HUES48 (cell line): ENCODE data around the gene CPNE1.

ENCODE experiments used
- H3K27ac ChIP-seq: one replicate; pipeline ENCODE4 v1.7.0; 2013; ENCODE audit warnings: low read depth, low read length, inconsistent platforms
- H3K27me3 ChIP-seq: 2 replicates; pipeline ENCODE4 v1.6.1; 2013; ENCODE audit warnings: mild to moderate bottlenecking, low read length; ENCODE audit not compliant: control insufficient read depth, insufficient read depth
- H3K36me3 ChIP-seq: 2 replicates; pipeline ENCODE4 v1.6.1; 2013; ENCODE audit warnings: low read length; ENCODE audit not compliant: control insufficient read depth, insufficient read depth
- H3K4me1 ChIP-seq: 2 replicates; pipeline ENCODE4 v1.6.1; 2013; ENCODE audit warnings: mild to moderate bottlenecking, low read length; ENCODE audit not compliant: control insufficient read depth, insufficient read depth
- H3K4me3 ChIP-seq: 2 replicates; pipeline ENCODE4 v1.5.1; 2013; ENCODE audit warnings: mild to moderate bottlenecking, low read depth, low read length
- H3K9ac ChIP-seq: 2 replicates; pipeline ENCODE4 v1.6.1; 2013; ENCODE audit warnings: mild to moderate bottlenecking, low read depth, low read length, moderate library complexity
- H3K9me3 ChIP-seq: 2 replicates; pipeline ENCODE4 v1.6.1; 2013; ENCODE audit warnings: low read length; ENCODE audit not compliant: control insufficient read depth, insufficient read depth

The CPNE1 gene

DNA sequence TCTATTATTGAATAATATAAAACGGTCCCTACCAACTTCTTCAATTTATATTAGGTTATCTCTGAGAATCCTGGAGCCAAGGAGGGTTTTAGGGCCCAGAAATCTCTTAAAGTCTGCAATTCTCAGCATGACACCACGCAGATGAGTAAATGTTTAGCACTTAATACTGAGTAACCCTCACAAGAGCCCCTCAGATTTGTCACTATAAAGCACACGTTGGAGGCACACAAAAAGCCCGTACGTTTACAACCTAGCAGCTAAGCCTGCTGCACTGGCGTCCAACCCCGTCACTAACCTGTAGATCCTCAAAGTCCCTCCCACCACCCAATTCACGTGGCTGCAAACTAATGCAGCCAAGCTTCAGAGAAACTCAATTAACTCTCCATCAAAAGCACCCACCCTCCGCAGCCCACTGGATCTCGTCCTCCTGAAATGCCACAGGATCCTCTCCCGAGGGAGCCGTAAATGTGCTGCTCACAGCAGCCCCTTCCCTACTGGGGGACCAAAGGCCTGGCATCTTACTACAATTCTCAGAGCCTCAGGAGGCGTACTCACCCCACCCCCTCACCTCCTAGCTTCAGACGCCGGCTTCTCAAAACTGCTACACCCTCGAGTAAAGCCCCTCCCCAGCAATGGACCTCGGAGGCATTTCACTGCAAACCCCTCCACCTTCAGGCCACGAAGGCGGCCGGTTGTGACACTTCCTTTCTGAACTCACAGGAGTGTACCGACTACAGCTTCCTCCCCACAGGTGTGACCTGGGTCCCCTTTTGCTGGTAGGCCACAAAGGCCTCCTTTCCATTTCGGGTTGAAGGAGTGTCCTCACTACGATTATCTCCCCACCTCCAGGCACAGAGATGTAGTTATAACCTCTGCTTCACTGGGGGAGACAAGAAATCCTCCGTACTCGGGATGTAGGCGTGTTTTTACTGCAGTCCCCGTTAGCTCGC lies 909 bp downstream of the CPNE1 start:
- Histone ChIP-seq H3K36me3 (peaks cover 7% of the 10 kb centered on the region), H3K9me3 (no peaks in the 10 kb centered on the region), H3K27ac (peak overlapping the region; percentile 95), H3K4me3 (peak overlapping the region; percentile 81), H3K27me3 (no peaks in the 10 kb centered on the region), H3K4me1 (peaks cover 31% of the 10 kb centered on the region), H3K9ac (peak overlapping the region; percentile 96)

GRCh38 chr20:35662551-35662950 lies 2.1 kb downstream of the CPNE1 start:
- H3K9ac ChIP-seq = no peak overlapping the region
- H3K4me1 ChIP-seq = peaks cover 31% of the 10 kb centered on the region
- peak overlapping the region; percentile 81 for H3K4me3 ChIP-seq
- H3K27me3 ChIP-seq = no peaks in the 10 kb centered on the region
- H3K9me3 ChIP-seq = no peaks in the 10 kb centered on the region
- no peaks in the 10 kb centered on the region for H3K36me3 ChIP-seq
- H3K27ac ChIP-seq = no peak overlapping the region

DNA sequence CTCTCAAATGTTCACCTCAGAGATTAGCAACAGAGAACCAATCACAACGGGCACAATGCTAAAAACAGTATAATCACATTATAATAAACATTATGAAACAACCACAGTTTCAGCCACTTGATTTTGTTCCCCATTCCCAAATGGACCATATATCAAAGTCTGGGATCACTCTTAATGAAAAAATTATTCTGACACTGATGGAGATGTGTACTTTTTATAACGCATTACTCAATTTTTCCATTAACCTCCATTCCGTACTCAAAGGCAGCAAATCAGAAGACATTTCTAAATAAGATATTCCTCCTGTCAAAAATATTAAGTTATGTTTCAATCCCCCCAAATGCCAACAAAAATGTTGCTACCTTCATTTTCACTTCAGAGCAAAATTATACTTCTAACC lies 2.8 kb downstream of the CPNE1 start:
- Histone ChIP-seq H3K4me3 (peak overlapping the region; percentile 81), H3K27me3 (no peaks in the 10 kb centered on the region), H3K27ac (no peak overlapping the region), H3K36me3 (no peaks in the 10 kb centered on the region; the same call in 1 of the 2 replicates), H3K4me1 (peaks cover 31% of the 10 kb centered on the region), H3K9ac (no peak overlapping the region), H3K9me3 (no peaks in the 10 kb centered on the region)

DNA sequence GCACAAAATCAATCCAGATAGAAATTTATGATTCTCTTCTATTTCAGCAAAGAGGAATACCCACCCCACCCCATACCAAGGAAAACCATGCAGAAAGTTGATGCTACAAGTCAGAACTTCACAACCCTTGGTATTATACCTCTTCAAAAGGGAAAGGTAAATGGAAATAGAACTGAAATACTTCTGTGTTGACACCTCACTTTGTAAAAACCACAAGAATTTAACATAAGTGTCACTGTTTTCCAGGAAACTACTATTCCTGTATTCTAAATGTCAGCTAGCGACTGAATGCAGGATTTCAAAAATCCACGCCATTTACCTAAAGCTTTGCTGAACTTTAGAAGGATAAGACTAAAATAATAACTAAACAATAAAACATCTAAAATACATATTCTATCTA lies 3.6 kb downstream of the CPNE1 start:
- Histone ChIP-seq H3K27ac (no peak overlapping the region), H3K27me3 (no peaks in the 10 kb centered on the region), H3K9me3 (no peaks in the 10 kb centered on the region), H3K36me3 (no peaks in the 10 kb centered on the region; the same call in 1 of the 2 replicates), H3K9ac (no peak overlapping the region), H3K4me1 (peaks cover 31% of the 10 kb centered on the region), H3K4me3 (peak overlapping the region; percentile 81)

DNA sequence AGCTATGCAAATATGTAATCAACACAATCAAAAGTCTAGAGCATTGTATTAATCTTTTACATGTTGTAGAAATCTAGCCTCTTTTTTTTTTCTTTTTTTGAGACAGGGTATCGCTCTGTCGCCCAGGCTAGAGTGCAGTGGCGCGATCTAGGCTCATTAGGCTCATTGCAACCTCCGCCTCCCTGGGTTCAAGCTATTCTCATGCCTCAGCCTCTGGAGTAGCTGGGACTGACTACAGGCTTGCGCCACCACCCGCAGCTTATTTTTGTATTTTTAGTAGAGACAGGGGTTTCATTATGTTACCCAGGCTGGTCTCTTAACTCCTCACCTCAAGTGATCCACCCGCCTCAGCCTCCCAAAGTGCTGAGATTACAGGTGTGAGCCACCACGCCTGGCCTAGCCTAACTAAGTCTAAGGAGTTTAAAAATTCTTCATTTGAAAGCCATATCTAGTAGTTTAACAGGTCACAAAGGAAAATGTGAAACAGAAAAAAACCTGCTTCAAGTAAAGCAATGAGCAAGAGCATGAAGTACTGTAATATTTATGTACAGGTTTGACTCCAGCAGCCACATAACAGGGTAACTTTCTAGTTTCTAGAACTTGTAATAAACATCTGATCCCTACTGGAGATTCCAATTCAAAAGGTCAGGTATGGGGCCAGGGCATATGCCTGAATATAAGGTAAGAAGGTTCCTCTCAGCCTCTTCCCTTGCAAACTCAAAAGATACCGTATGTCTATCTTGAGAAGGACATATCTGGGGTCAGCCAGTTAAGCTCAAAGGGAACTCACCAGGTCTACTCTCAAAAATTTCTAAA lies 4.4 kb downstream of the CPNE1 start:
- H3K4me3 ChIP-seq = 0 out of 2 replicates have a peak overlapping the region, but pooled peaks have one; percentile 7

GRCh38 chr20:35657271-35657670 lies 7.4 kb downstream of the CPNE1 start:
- no peak overlapping the region for H3K9ac ChIP-seq
- no peak overlapping the region for H3K4me3 ChIP-seq
- H3K27me3 ChIP-seq = no peaks in the 10 kb centered on the region
- H3K27ac ChIP-seq = no peak overlapping the region
- H3K9me3 ChIP-seq = no peaks in the 10 kb centered on the region
- H3K4me1 ChIP-seq = peaks cover 24% of the 10 kb centered on the region
- peaks cover 33% of the 10 kb centered on the region for H3K36me3 ChIP-seq

More for the DNA sequence above, 4.4 kb downstream of the CPNE1 start:
- Histone ChIP-seq H3K27ac (no peak overlapping the region), H3K9ac (no peak overlapping the region), H3K9me3 (no peaks in the 10 kb centered on the region), H3K4me1 (peaks cover 31% of the 10 kb centered on the region), H3K27me3 (no peaks in the 10 kb centered on the region), H3K36me3 (peaks cover 5% of the 10 kb centered on the region)

GRCh38 chr20:35654415-35654814 lies 10.3 kb downstream of the CPNE1 start:
- Histone ChIP-seq H3K9me3 (no peaks in the 10 kb centered on the region), H3K4me1 (no peaks in the 10 kb centered on the region; the same call in 1 of the 2 replicates), H3K9ac (no peak overlapping the region), H3K4me3 (no peak overlapping the region), H3K27ac (no peak overlapping the region), H3K27me3 (no peaks in the 10 kb centered on the region), H3K36me3 (peaks cover 52% of the 10 kb centered on the region)

- H3K9ac ChIP-seq = no peak overlapping the region
- H3K4me3 ChIP-seq = no peak overlapping the region
- H3K27me3 ChIP-seq = no peaks in the 10 kb centered on the region
- no peak overlapping the region for H3K27ac ChIP-seq
- peaks cover 55% of the 10 kb centered on the region for H3K36me3 ChIP-seq
- H3K9me3 ChIP-seq = no peaks in the 10 kb centered on the region
- H3K4me1 ChIP-seq = no peaks in the 10 kb centered on the region
Observed at GRCh38 chr20:35653893-35654292, 10.8 kb downstream of the CPNE1 start.

GRCh38 chr20:35653430-35653734 lies 11.3 kb downstream of the CPNE1 start:
- H3K27me3 ChIP-seq = no peaks in the 10 kb centered on the region
- H3K4me1 ChIP-seq = no peaks in the 10 kb centered on the region
- H3K9me3 ChIP-seq = no peaks in the 10 kb centered on the region
- H3K36me3 ChIP-seq = peaks cover 55% of the 10 kb centered on the region
- no peak overlapping the region for H3K4me3 ChIP-seq
- H3K27ac ChIP-seq = no peak overlapping the region
- H3K9ac ChIP-seq = no peak overlapping the region

- H3K27me3 ChIP-seq = no peaks in the 10 kb centered on the region
- no peak overlapping the region for H3K27ac ChIP-seq
- H3K4me1 ChIP-seq = no peaks in the 10 kb centered on the region
- H3K4me3 ChIP-seq = no peak overlapping the region
- H3K9me3 ChIP-seq = no peaks in the 10 kb centered on the region
- H3K9ac ChIP-seq = no peak overlapping the region
- peaks cover 59% of the 10 kb centered on the region for H3K36me3 ChIP-seq
Observed at GRCh38 chr20:35652641-35653429, 11.9 kb downstream of the CPNE1 start.
